Stimulated activated CD8-positive, alpha-beta memory T cell treated with anti-CD3 and anti-CD28 coated beads, Interleukin-7, amount 100 ng/mL, for 4 hours (primary cell): ENCODE data around the gene WFIKKN1.
"Not testable (repeated sequence)": the region's sequence is repeated elsewhere in the genome, so short reads cannot be mapped to it uniquely, and the experiment has no call there.

ENCODE experiments used
- DNase-seq, 2 donors: peaks; one replicate each; pipeline ENCODE4 v3.0.0-alpha.2; 2020; ENCODE audit warnings: low read depth in 2 of 2

The WFIKKN1 gene

DNA sequence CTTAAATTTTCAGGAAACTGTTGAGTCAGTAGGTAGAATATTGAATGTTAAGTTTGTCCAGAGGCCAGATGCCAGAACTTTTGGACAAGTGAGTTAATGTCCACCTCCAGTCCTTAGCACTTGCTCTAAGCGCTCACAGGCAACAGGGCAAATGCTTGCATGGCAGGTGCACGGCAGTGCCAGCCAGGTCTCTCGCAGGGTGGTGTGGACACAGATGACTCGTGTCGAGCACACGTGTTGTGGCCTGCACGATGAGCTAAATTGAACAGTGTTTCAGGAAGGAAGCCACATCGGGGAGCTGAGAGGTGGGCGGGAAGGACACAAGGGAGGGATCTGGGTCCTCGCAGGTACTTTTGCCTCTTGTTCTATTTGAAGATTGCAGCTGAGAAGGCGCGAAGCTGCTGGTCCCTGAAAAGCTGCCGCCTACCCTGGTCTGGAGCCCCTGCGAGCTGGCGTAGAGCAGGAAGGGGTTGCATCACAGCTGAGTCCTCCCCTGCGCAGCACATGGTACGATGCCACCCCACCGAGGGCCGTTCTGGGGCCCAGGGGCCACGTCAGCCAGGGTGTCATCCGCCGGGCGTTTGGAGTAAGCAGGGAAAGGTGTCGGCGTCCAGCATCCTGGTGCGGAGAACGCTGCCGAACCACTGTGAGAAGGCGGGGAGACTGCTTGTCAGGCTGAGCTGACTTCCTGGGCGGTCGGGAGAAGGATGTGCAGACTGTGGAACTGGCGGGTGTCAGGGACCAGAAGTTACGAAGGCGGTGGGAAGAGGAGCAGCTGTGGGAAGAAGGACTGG lies 34.6 kb upstream of the WFIKKN1 start:
- DNase-seq = no peak

DNA sequence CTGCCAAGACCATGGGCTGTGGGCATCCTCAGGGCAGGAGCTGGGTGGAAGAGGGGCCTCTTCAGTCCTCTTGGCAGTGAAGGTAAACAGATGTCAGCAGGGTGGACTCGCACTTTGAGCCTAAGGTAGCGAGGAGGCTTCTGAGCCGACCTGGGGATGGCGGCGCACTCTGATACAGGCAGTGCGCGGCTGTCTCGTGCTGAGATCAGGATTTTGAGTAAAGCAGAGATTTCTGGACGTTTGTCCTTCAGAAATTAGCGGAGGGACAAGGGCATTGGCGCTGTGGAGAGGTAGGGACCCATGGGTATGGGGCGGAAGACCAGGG lies 34.1 kb upstream of the WFIKKN1 start:
- no peak for DNase-seq

GRCh38 chr16:597655-598054 lies 33.1 kb upstream of the WFIKKN1 start:
- not testable (repeated sequence) for DNase-seq

DNA sequence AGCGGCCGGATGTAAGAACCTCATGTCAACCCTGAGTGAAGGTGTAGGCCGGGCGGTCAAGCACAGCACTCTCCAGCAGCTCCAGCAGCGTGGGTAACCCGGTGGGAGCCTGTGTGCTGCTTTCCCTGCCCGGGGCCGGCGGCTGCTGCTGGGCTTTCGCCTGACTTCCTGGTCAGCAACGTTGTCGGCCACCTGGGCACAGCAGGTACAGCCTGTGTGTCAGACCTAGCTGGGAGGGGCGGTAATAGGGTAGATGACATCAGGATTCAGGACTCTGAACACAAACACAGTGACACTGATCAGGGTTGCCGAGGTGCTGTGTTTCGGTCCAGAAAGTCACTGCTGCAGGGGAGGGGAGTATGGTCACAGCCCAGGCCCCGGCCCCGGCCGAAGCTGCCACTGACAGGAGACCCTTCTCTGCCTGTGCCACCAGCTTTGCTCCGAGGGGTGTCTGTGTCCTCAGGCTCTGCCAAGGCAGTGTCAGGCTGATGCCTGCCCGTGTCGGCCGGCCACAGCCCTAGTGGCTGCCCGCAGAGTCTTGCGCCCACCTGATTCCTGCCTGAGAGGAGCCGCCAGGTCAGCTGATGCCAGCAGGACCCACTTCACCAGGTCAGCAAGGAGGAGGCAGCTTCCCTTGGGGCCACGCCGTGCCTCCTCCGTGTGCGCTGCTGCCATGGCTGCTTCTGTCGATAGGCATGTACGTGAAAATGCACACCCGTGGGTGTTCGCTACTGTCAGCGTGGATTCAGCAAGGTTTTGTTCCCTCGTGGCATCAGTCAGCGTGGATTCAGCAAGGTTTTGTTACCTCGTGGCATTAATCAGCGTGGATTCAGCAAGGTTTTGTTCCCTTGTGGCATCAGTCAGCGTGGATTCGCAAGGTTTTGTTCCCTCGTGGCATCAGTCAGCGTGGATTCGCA lies 31.7 kb upstream of the WFIKKN1 start:
- no peak for DNase-seq

GRCh38 chr16:600781-601180 lies 30.0 kb upstream of the WFIKKN1 start:
- DNase-seq = no peak

DNA sequence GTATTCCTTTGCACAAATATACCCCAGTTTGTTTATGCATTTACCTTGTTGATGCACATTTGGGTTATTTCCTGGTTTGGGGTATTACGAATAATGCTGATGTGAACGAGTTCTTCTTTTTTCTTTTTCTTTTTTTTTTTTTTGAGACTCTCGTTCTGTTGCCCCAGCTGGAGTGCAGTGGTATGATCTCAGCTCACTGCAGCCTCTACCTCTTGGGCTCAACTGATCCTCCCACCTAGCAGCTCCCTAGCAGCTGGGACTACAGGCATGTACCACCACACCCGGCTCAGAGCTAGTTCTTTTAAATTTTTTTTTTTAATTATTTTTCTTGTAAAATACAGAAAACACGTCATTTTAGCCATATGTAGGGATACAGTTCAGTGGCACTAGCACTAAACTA lies 26.9 kb upstream of the WFIKKN1 start:
- DNase-seq = no peak

GRCh38 chr16:606656-607307 lies 24.0 kb upstream of the WFIKKN1 start:
- DNase-seq = no peak

- no peak for DNase-seq
These were observed 22.8 kb upstream of the WFIKKN1 start for GRCh38 chr16:608019-608418.

GRCh38 chr16:609316-609715 lies 21.5 kb upstream of the WFIKKN1 start:
- DNase-seq = no peak

DNA sequence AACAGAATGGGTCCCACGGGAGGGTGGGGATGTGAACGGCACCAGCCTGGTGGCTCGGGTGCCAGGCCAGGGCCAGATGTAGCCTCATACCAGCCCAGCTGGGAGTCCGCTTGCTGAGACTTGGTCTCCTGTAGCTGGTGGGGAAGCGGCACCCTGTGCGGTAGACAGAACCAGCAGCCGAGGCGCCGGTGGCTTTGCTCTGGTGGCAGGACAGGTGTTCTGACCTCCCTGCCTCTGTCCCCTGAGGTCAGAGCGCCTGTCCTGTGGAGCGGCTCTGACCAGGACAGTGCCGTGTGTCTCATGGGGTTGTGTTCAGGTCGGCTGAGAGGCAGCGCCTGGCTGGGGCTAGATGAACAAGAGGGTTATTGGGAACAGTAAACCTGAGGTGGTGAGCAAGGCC lies 20.8 kb upstream of the WFIKKN1 start:
- no peak for DNase-seq

DNA sequence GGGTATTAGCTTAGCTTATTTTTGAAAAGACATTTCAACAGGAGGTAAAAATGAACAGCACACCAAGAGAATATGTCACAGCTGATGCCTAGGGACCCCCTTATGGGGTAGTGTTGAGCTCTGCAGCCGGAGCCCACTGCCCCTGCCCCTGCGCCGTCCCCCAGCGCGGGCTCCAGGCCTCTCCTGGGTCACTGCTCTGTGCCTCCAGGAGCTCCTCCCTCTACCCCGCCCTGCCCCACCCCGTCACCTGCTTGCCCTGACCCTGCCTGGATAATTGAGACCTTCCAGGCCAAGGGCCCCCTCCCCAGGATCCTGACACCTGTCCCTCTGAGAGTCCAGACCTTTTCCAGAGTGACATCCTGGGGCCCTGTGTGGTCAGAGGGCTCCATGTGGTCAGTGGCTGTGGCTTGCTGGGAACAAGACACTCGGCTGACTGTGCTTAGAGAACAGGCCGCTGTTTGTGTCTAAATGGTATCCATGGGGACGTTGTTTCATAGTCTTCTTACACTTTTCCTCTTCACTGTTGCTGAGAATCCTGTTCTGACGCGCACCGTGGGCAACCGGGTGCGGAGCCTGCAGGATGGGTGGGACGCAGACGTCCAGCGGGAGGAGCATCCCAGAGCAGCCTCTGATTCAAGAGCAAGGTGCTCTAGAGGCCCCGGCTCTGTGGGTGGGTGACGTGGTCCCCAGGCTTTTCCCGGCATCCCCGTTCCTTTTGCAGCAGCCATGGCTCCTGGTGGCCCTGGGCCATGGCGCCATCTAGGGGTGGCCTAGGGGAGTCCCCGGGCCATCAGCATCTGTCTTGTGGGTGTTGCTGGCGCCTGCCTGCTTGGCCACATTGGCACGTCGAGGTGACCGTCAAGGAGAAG lies 20.0 kb upstream of the WFIKKN1 start:
- peak in 1 of 2 donors; percentile 36 for DNase-seq

DNA sequence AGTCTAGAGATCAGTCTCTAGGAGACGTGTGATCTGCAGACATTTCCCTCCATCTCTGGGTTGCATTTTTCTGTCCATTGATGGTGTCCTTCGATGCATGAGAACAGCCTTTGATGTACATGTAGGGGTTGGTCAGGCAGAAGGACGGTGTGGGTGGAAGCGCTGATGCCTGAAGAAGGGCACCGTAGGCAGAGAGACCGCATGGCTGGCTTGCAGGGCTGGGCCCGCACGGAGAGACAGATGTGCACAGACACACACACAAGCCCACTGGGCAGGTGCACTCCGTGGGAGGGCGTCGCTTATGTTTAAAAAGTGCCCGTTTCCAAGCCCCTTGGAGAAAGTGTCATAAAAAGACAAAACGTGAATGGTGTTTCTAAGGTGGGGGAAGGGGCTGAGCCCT lies 15.7 kb upstream of the WFIKKN1 start:
- no peak for DNase-seq

GRCh38 chr16:616733-617586 lies 13.8 kb upstream of the WFIKKN1 start:
- no peak for DNase-seq

- no peak for DNase-seq
These were observed 12.9 kb upstream of the WFIKKN1 start for GRCh38 chr16:617855-618254.

DNA sequence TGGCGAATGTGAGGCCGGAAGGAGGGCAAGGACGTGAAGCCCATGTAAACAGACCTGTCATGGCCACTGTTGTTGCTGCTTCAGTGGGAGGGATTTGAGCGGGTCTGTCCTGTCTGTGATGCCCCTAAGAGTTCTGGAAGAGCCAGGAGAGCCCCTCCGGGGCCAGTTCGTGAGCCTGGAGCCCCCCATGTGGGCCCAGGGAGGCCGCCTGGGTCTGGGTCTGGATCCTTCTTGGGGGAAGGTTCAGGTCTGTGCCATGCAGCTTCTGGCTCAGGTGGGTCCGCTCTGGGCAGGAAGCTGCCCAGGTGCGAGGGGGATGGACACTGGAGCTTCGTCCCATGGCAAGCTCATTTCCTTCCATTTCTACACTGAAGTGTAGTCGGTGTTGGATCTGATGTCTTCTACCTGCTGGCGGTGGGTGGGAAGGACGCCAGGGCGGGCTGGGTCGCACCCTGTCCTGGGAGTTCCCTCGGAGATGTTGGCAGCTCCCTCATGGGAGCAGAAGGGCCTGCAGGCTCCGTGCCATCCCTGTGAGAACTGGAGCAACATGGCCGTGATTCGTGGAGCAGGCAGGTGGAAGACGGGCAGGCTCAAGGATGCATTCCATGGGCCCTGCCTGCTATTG lies 11.2 kb upstream of the WFIKKN1 start:
- DNase-seq = no peak

DNA sequence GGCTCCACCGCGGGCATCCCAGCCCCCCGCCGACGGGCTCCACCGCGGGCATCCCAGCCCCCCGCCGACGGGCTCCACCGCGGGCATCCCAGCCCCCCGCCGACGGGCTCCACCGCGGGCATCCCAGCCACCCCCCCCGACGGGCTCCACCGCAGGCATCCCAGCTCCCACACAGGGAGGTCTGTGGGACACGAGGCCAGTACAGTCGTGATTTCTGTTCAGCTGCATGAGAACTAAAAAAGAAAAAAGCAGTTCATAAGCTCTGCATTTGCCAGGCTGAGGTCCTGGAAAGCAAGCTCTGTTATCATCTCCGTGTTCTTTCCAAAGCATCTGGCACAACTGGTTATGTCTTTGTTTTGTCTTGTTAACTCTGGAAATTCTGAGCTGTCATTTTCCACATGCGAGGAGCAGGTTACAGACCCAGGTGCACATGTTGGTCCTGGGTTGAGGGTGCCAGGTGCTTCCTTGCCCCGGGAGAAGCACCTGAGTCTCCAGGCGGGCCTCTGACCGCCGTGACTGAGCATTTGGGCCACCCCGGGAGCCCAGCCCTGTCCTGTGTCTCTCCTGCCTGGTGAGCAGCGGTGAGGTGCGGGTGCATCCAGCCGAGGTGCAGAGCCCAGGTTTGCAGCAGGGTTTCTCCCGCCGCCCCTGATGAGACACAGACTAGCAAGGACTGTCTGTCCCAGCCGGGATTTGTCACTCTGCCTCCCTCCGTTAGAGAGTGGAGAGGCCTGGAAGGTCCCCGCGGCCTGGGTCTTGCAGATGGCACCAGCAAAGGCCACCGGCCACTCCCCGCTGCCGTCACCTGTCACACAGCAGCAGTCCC lies 9.9 kb upstream of the WFIKKN1 start:
- DNase-seq = no peak

DNA sequence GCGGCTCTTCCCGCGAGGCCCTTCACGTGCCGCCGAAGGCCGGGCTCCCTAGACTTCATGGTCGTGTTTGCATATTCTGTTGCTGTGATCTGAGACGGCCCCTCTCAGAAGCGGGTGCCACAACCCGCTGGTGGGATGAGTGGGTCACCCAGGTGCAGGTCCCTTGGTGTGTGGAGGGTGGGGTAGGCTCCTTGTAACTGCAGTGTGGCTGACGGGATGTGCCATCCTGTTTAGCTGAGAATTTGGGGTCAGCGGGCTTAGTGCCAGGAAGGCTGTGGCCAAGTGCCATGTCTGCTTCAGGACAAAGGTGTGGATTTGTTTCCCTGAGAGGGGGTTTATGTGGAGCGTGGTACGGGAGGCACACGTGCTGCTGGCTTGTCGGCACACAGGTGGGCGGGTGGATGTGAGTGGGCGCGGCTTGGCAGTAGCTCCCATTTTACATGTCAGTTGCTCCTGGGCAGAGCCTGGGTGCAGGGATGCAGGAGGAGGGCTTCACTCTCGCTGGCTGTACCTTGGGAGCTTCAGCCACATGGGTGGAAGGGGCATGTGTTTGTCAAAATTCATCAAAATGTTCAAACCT lies 9.2 kb upstream of the WFIKKN1 start:
- no peak for DNase-seq

DNA sequence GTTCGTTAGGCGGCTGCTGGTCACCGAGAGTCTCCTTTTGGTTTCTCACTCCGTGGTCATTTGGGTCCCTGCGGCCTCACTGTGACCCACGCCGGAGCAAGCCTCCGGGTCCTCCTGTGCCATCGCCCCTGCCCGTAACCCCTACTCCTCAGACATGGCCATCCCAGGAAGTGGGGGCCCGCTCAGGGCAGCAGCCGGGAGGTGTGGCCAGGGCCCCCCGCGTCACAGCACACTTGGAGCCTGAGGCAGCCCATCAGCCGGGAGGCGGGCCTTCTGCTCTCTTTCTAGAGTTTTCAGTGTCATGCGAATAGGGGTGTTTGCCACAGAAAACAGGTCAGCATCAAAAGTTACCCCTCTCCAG lies 7.9 kb upstream of the WFIKKN1 start:
- no peak for DNase-seq

DNA sequence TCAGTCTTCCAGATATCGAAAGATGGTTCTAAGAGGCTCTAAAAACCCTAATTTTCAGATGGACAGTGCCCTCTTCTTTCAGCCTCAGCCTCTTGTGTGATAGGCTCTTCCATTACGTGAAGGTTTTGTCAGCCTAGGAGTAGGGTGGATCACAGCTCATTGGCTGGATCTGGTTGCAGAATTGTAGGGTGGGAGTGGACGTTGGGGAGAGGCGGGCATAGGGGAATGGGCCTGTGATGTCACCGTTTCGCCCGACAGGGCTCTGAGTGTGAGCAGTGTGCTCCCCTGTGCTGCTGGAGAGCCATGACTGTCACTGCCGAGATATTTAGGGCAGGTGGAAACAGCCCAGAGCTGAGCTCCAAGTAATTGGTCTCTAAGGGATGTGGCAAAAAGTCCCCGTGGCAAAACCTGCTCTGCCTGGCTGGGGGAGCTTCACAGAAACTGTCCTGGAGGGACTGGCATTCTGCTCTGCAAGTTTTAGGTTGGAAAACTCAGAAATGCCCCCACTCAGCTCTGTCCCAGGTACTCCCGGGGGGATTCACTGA lies 6.2 kb upstream of the WFIKKN1 start:
- DNase-seq = no peak
